EL (cell line): ENCODE data around the gene ASIP.
"Not testable (repeated sequence)": the region's sequence is repeated elsewhere in the genome, so short reads cannot be mapped to it uniquely, and the experiment has no call there.

Source experiments
- DNase-seq: peaks from one replicate; pipeline ENCODE4 v3.0.0-alpha.2; 2016

The ASIP gene

GRCh38 chr20:34290471-34290870, 49.2 kb downstream of the ASIP start:
- no peak for DNase-seq

GRCh38 chr20:34292496-34292895, 51.3 kb downstream of the ASIP start:
- DNase-seq: no peak

- no peak for DNase-seq
These were observed 51.9 kb downstream of the ASIP start for GRCh38 chr20:34293119-34293518.

GRCh38 chr20:34293589-34293988, 52.4 kb downstream of the ASIP start:
- DNase-seq: no peak

- DNase-seq: no peak
These were observed 53.3 kb downstream of the ASIP start for GRCh38 chr20:34294563-34294962.

- DNase-seq: no peak
These were observed 54.1 kb downstream of the ASIP start for GRCh38 chr20:34295284-34295683.

GRCh38 chr20:34296468-34296867, 55.2 kb downstream of the ASIP start:
- DNase-seq: no peak

- not testable (repeated sequence) for DNase-seq
These were observed 57.1 kb downstream of the ASIP start for GRCh38 chr20:34298294-34298784.

GRCh38 chr20:34299556-34300255, 58.5 kb downstream of the ASIP start:
- no peak for DNase-seq

- DNase-seq: peak; percentile 32
These were observed 59.1 kb downstream of the ASIP start for GRCh38 chr20:34300256-34300806.

GRCh38 chr20:34300809-34301586, 59.8 kb downstream of the ASIP start:
- DNase-seq: no peak

GRCh38 chr20:34301587-34302311, 60.5 kb downstream of the ASIP start:
- DNase-seq: no peak

GRCh38 chr20:34302312-34302722, 61.1 kb downstream of the ASIP start:
- DNase-seq: peak; percentile 45

- DNase-seq: peak; percentile 98
These were observed 61.7 kb downstream of the ASIP start, which contains the start of gene AHCY for GRCh38 chr20:34302723-34303533. Gene AHCY, minus strand, starts transcription at chr20:34303355. Its CDS starts 85 bp downstream, at chr20:34303270.

- DNase-seq: no peak
These were observed 64.4 kb downstream of the ASIP start for GRCh38 chr20:34305333-34306230.

GRCh38 chr20:34309691-34310090, 68.5 kb downstream of the ASIP start:
- DNase-seq: no peak

GRCh38 chr20:34310481-34311117, 69.4 kb downstream of the ASIP start:
- DNase-seq: no peak

GRCh38 chr20:34311118-34312023, 70.1 kb downstream of the ASIP start:
- no peak for DNase-seq

GRCh38 chr20:34312024-34312460, 70.8 kb downstream of the ASIP start:
- no peak for DNase-seq
